Mesothelial cell of epicardium (in vitro differentiated cells): ENCODE data around the gene TMEM69. TPM values are rescaled to one million over a fixed set of nuclear protein-coding genes. Genes with fewer than 3 reads are reported as not detected.
"Not testable (repeated sequence)": the region's sequence is repeated elsewhere in the genome, so short reads cannot be mapped to it uniquely, and the experiment has no call there.

Experiments used
- DNase-seq, 2 experiments: peaks; one replicate each; pipeline ENCODE4 v3.0.0; 2021; ENCODE audit warnings: low spot score in 2 of 2; ENCODE audit not compliant: unreplicated experiment in 2 of 2
- H3K27ac Mint-ChIP-seq: 2 replicates; pipeline ENCODE4 v1.8.0; 2021; ENCODE audit warnings: mixed read lengths
- H3K27me3 Mint-ChIP-seq: 2 replicates; pipeline ENCODE4 v1.8.0; 2021; ENCODE audit warnings: low read depth, mixed read lengths
- H3K36me3 Mint-ChIP-seq: 2 replicates; pipeline ENCODE4 v1.8.0; 2021; ENCODE audit warnings: mixed read lengths
- H3K4me1 Mint-ChIP-seq: 2 replicates; pipeline ENCODE4 v1.8.0; 2021; ENCODE audit warnings: mixed read lengths
- H3K4me3 Mint-ChIP-seq: 2 replicates; pipeline ENCODE4 v1.8.0; 2021; ENCODE audit warnings: mild to moderate bottlenecking, moderate library complexity, mixed read lengths
- H3K9me3 Mint-ChIP-seq: 2 replicates; pipeline ENCODE4 v1.8.0; 2021; ENCODE audit warnings: mixed read lengths
- total RNA-seq: library from RNA; stranded (reverse); gene quantifications from 3 replicates; pipeline ENCODE4 v1.2.1, GENCODE V29; 2021
- TF ChIP-seq, protein P1 (sequence below): fragments of 200-600 bp; sonication (generic); IDR thresholded peaks from one replicate; pipeline ENCODE4 v1.5.0; 2021; ENCODE audit warnings: antibody characterized with exemption; ENCODE audit not compliant: unreplicated experiment

Gene TMEM69
- total RNA-seq, 1 donor from 2014 or later: 28.7 TPM

- no peak for DNase-seq
- peaks cover 8% of the 10 kb centered on the region for H3K36me3 Mint-ChIP-seq
- H3K4me1 Mint-ChIP-seq: peaks cover 16% of the 10 kb centered on the region
- no peaks in the 10 kb centered on the region for H3K27me3 Mint-ChIP-seq
- H3K9me3 Mint-ChIP-seq: no peaks in the 10 kb centered on the region
- TF ChIP-seq, protein P1, sequence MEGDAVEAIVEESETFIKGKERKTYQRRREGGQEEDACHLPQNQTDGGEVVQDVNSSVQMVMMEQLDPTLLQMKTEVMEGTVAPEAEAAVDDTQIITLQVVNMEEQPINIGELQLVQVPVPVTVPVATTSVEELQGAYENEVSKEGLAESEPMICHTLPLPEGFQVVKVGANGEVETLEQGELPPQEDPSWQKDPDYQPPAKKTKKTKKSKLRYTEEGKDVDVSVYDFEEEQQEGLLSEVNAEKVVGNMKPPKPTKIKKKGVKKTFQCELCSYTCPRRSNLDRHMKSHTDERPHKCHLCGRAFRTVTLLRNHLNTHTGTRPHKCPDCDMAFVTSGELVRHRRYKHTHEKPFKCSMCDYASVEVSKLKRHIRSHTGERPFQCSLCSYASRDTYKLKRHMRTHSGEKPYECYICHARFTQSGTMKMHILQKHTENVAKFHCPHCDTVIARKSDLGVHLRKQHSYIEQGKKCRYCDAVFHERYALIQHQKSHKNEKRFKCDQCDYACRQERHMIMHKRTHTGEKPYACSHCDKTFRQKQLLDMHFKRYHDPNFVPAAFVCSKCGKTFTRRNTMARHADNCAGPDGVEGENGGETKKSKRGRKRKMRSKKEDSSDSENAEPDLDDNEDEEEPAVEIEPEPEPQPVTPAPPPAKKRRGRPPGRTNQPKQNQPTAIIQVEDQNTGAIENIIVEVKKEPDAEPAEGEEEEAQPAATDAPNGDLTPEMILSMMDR: no peak
- peak overlapping the region; percentile 76 for H3K27ac Mint-ChIP-seq
- H3K4me3 Mint-ChIP-seq: no peak overlapping the region
Observed at GRCh38 chr1:45730075-45730779, 42.2 kb downstream of the TMEM69 start.

DNA sequence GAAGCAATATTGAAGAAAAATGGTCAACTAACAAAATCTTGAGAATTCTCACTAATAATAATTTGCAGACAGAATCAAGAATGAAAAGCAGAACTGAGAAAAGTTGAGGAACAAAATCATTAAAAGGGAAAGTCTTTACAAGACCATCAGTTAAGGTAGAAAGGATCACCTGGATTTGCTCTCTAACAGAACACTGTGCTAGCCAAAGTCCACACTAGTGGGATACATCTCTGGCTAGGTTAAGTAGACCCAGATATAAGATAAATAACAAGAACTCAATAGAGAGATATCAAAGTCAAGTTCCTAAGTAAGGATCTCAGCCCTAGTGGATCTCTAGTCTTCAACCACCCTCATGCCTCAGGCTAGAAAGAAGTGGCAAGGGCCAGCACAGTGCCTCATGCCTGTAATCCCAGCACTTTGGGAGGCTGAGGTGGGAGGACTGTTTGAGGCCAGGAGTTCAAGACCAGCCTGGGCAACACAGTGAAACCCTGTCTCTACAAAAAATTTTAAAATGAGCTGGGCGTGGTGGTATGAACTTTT, 42.9 kb downstream of the TMEM69 start:
- TF ChIP-seq, protein P1: no peak
- H3K36me3 Mint-ChIP-seq: peaks cover 8% of the 10 kb centered on the region
- no peak overlapping the region for H3K4me3 Mint-ChIP-seq
- peak overlapping the region; percentile 76 for H3K27ac Mint-ChIP-seq
- no peak for DNase-seq
- H3K4me1 Mint-ChIP-seq: peaks cover 16% of the 10 kb centered on the region
- H3K9me3 Mint-ChIP-seq: no peaks in the 10 kb centered on the region
- H3K27me3 Mint-ChIP-seq: no peaks in the 10 kb centered on the region

DNA sequence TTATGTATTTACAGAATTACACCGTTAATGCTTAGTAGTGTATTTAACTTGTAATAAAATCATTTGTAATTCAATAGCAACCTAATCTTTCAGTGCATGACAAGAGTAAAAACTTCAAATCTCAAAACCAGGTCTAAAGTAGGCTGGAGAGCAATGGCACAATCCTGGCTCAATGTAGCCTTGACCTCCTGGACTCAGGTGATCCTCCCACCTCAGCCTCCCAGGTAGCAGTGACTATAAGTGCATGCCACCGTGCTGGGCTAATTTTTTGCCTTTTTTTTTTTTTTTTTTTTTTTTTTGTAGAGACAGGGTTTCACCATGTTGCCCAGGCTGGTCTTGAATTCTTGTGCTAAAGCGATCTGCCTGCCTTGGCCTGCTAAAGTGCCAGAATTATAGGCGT, 51.2 kb downstream of the TMEM69 start:
- TF ChIP-seq, protein P1: no peak
- Mint-ChIP-seq H3K4me1 (no peaks in the 10 kb centered on the region), H3K27me3 (no peaks in the 10 kb centered on the region), H3K4me3 (no peak overlapping the region), H3K27ac (no peak overlapping the region), H3K36me3 (peaks cover 28% of the 10 kb centered on the region), H3K9me3 (peaks cover 7% of the 10 kb centered on the region)
- DNase-seq: no peak

GRCh38 chr1:45739641-45740156, 51.7 kb downstream of the TMEM69 start:
- not testable (repeated sequence) for H3K4me1 Mint-ChIP-seq, DNase-seq, H3K27ac Mint-ChIP-seq, H3K4me3 Mint-ChIP-seq, H3K9me3 Mint-ChIP-seq, H3K27me3 Mint-ChIP-seq
- H3K36me3 Mint-ChIP-seq: peaks cover 29% of the 10 kb centered on the region

Other genes with a start within 250 kb of the TMEM69 start
- 4.3 to 4.9 TPM (median 4.3 TPM) in 3 replicates for gene TESK2, start 197.0 kb upstream of the TMEM69 start, total RNA-seq
- 1.1 to 1.7 TPM (median 1.5 TPM) in 3 replicates for gene CCDC163, start 188.1 kb upstream of the TMEM69 start, total RNA-seq
- gene MMACHC, start 187.9 kb upstream of the TMEM69 start, total RNA-seq: 8.8 to 9.9 TPM (median 9.8 TPM) in 3 replicates
- gene PRDX1, start 166.3 kb upstream of the TMEM69 start, total RNA-seq: 154 to 157 TPM (median 156 TPM) in 3 replicates
- gene AKR1A1, start 137.4 kb upstream of the TMEM69 start, total RNA-seq: 177 to 188 TPM (median 180 TPM) in 3 replicates
- 164 to 185 TPM (median 170 TPM) in 3 replicates for gene NASP, start 104.1 kb upstream of the TMEM69 start, total RNA-seq
- 4.5 to 5.6 TPM (median 5.6 TPM) in 3 replicates for gene CCDC17, start 64.1 kb upstream of the TMEM69 start, total RNA-seq
- gene GPBP1L1, start 1.6 kb upstream of the TMEM69 start, total RNA-seq: 104 to 122 TPM (median 114 TPM) in 3 replicates
- 19.8 to 23.1 TPM (median 20.6 TPM) in 3 replicates for gene IPP, start 62.5 kb downstream of the TMEM69 start, total RNA-seq
- gene MAST2, start 115.4 kb downstream of the TMEM69 start, total RNA-seq: 60.7 to 63.7 TPM (median 63.0 TPM) in 3 replicates